ENCODE measurements around the gene BCL6. TPM values are rescaled to one million over a fixed set of nuclear protein-coding genes. Genes with fewer than 3 reads are reported as not detected.

The BCL6 gene
- total RNA-seq, 1 donor from 2014 or later = 20.3 TPM

DNA sequence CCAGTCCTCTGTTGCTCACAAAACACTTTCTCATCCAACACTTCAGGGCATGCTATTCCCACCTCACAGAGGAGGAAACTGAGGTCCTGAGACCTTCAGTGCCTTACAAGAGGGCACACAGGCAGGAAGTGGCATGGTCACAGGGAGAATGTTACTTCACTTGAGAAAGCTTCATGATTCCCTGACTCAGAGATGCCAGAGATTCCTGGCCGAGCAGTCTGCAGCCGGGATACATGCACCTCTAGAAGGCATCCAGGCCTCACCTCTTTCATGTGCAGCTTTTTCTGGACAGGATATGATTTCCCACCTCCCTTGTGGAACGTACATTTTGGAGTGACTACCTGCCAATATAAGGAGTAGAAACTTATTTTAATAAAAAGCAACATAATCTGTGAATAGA, 72.3 kb downstream of the BCL6 start:
- Mint-ChIP-seq H3K36me3 (no peaks in the 10 kb centered on the region), H3K4me3 (no peak overlapping the region), H3K27me3 (ENCODE audit: insufficient read depth, low read depth) (peaks cover 31% of the 10 kb centered on the region), H3K4me1 (peaks cover 8% of the 10 kb centered on the region), H3K27ac (no peak overlapping the region), H3K9me3 (no peaks in the 10 kb centered on the region)
- peaks cover 2% of the 10 kb centered on the region for H3K4me1 ChIP-seq
- H3K4me2 ChIP-seq = no peak overlapping the region
- no peaks in the 10 kb centered on the region for H3K79me2 ChIP-seq (ENCODE audit: low read depth)
- H3F3A ChIP-seq (ENCODE audit: low read depth) = peaks cover 6% of the 10 kb centered on the region
- no peak overlapping the region for H3K9ac ChIP-seq
- peaks cover 4% of the 10 kb centered on the region for H4K20me1 ChIP-seq (ENCODE audit: low read depth)
- TF ChIP-seq EZH2phosphoT487 (IDR thresholded peaks at IDR 0.05) (no peak), EZH2 (IDR thresholded peaks at IDR 0.05) (no peak)
- TF ChIP-seq, protein P1, sequence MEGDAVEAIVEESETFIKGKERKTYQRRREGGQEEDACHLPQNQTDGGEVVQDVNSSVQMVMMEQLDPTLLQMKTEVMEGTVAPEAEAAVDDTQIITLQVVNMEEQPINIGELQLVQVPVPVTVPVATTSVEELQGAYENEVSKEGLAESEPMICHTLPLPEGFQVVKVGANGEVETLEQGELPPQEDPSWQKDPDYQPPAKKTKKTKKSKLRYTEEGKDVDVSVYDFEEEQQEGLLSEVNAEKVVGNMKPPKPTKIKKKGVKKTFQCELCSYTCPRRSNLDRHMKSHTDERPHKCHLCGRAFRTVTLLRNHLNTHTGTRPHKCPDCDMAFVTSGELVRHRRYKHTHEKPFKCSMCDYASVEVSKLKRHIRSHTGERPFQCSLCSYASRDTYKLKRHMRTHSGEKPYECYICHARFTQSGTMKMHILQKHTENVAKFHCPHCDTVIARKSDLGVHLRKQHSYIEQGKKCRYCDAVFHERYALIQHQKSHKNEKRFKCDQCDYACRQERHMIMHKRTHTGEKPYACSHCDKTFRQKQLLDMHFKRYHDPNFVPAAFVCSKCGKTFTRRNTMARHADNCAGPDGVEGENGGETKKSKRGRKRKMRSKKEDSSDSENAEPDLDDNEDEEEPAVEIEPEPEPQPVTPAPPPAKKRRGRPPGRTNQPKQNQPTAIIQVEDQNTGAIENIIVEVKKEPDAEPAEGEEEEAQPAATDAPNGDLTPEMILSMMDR (IDR thresholded peaks at IDR 0.05) = no peak
- no peak overlapping the region for H3K27ac ChIP-seq
- H3K9me3 ChIP-seq (ENCODE audit: low read depth) = no peaks in the 10 kb centered on the region
- H3K27me3 ChIP-seq = peaks cover 41% of the 10 kb centered on the region
- DNase-seq (ENCODE audit: low spot score) = no peak
- no peak overlapping the region for H2AFZ ChIP-seq (replicated peaks)
- H3K4me3 ChIP-seq = no peak overlapping the region
- H3K36me3 ChIP-seq = no peaks in the 10 kb centered on the region

Other genes with a start within 250 kb of the BCL6 start
- gene SST, start 75.1 kb downstream of the BCL6 start, total RNA-seq (ENCODE audit: low replicate concordance) = not detected in 2 replicates
- not detected in 2 replicates for gene RTP2, start 42.9 kb downstream of the BCL6 start, total RNA-seq (ENCODE audit: low replicate concordance)